H1 (cell line): ENCODE data around the gene PIP5K1B. TPM values are rescaled to one million over a fixed set of nuclear protein-coding genes. Genes with fewer than 3 reads are reported as not detected.

ENCODE experiments used
- CTCF ChIA-PET: fragments of 300-600 bp; sonication (Branson Sonifier 250); formaldehyde crosslinking; loops from one replicate; lab custom pipeline; 2021; ENCODE audit not compliant: partially characterized antibody; lab: Charles Lee
- POLR2A ChIA-PET: fragments of 300-600 bp; sonication (Branson Sonifier 250); formaldehyde crosslinking; loops from one replicate; lab custom pipeline; 2021; ENCODE audit warnings: inconsistent platforms; ENCODE audit not compliant: partially characterized antibody; lab: Charles Lee
- DNase-seq, 2 experiments: peaks; one replicate each; pipeline versions ENCODE4 v3.0.0 to v3.0.0-alpha.2; 2010 to 2022; ENCODE audit warnings: low spot score in 2 of 2, low read depth in 1 of 2, mixed read lengths in 1 of 2
- FAIRE-seq: peaks from 2 replicates; lab custom pipeline; 2011; peaks lifted over from hg19 to GRCh38; lab: Jason Lieb, UNC
- H2AFZ ChIP-seq: 2 replicates; pipeline ENCODE4 v1.8.1; 2012; ENCODE audit warnings: low read length, inconsistent platforms
- H2AK5ac ChIP-seq: 2 replicates; pipeline ENCODE4 v1.6.1; 2013; ENCODE audit warnings: low read depth, low read length
- H2BK120ac ChIP-seq: replicated peaks from 2 replicates; pipeline ENCODE3; 2013; ENCODE audit warnings: low read depth, low read length, inconsistent platforms
- H2BK12ac ChIP-seq: 2 replicates; pipeline ENCODE4 v1.6.1; 2013; ENCODE audit warnings: low read depth, low read length
- H2BK15ac ChIP-seq: 2 replicates; pipeline ENCODE4 v1.6.1; 2013; ENCODE audit warnings: low read length
- H2BK20ac ChIP-seq: 2 replicates; pipeline ENCODE4 v1.6.1; 2013; ENCODE audit warnings: low read length
- H2BK5ac ChIP-seq: 2 replicates; pipeline ENCODE4 v1.6.1; 2013; ENCODE audit warnings: low read depth, low read length
- H3K14ac ChIP-seq: 2 replicates; pipeline ENCODE4 v1.6.1; 2013; ENCODE audit warnings: inconsistent platforms; ENCODE audit not compliant: insufficient read length
- H3K18ac ChIP-seq: 2 replicates; pipeline ENCODE4 v1.6.1; 2013; ENCODE audit warnings: low read length; ENCODE audit errors: extremely low read depth
- H3K23ac ChIP-seq: 2 replicates; pipeline ENCODE4 v1.6.1; 2013; ENCODE audit warnings: inconsistent platforms; ENCODE audit not compliant: insufficient read length
- H3K23me2 ChIP-seq: 2 replicates; pipeline ENCODE4 v1.6.1; 2013; ENCODE audit warnings: low read depth, low read length
- H3K27ac ChIP-seq: 2 replicates; pipeline ENCODE4 v1.6.1; 2011; ENCODE audit warnings: low read depth, low read length, inconsistent platforms
- H3K27me3 ChIP-seq, 4 experiments: replicated peaks in 1 of 4; 1 replicate in 1 of 4; 2 replicates in 3 of 4; pipeline versions ENCODE4 v1.6.1 to v1.8.1; 2011 to 2013; ENCODE audit warnings: low read length in 3 of 4, mild to moderate bottlenecking in 3 of 4, inconsistent platforms in 2 of 4, mixed read lengths in 2 of 4, moderate library complexity in 1 of 4; ENCODE audit not compliant: control insufficient read depth in 3 of 4, insufficient read depth in 3 of 4; ENCODE audit errors: extremely low read depth in 1 of 4
- H3K36me3 ChIP-seq, 4 experiments: 2 replicates each; pipeline versions ENCODE4 v1.6.1 to v1.8.1; 2011 to 2013; ENCODE audit warnings: mild to moderate bottlenecking in 4 of 4, low read length in 3 of 4, moderate library complexity in 2 of 4, control low read depth in 1 of 4, inconsistent platforms in 1 of 4; ENCODE audit not compliant: insufficient read depth in 4 of 4, control insufficient read depth in 2 of 4
- H3K4ac ChIP-seq: replicated peaks from 2 replicates; pipeline ENCODE3; 2013; ENCODE audit warnings: low read length, low read depth, mixed read lengths, inconsistent platforms; ENCODE audit not compliant: insufficient read length
- H3K4me1 ChIP-seq, 4 experiments: replicated peaks in 1 of 4; 1 replicate in 1 of 4; 2 replicates in 3 of 4; pipeline versions ENCODE4 v1.6.1 to v1.8.1; 2011 to 2013; ENCODE audit warnings: low read length in 3 of 4, inconsistent platforms in 2 of 4, mixed read lengths in 1 of 4; ENCODE audit not compliant: insufficient read depth in 4 of 4, control insufficient read depth in 3 of 4
- H3K4me2 ChIP-seq, 2 experiments: 2 replicates each; pipeline versions ENCODE4 v1.6.1 to v1.8.1; 2011 to 2013; ENCODE audit warnings: low read depth in 2 of 2, low read length in 2 of 2, control low read depth in 1 of 2, inconsistent platforms in 1 of 2, mild to moderate bottlenecking in 1 of 2; ENCODE audit not compliant: insufficient read depth in 1 of 2
- H3K4me3 ChIP-seq, 4 experiments: fragments of 200-600, 300-600 bp in 1 of 4; sonication (generic), shearing (Covaris generic), sonication (Bioruptor Twin) in 1 of 4; 2 replicates each; pipeline versions ENCODE4 v1.5.1 to v1.8.1; 2011 to 2016; ENCODE audit warnings: low read length in 4 of 4, low read depth in 3 of 4, control low read depth in 2 of 4, inconsistent platforms in 2 of 4, mild to moderate bottlenecking in 2 of 4, mixed read lengths in 1 of 4, moderate library complexity in 1 of 4; ENCODE audit not compliant: insufficient read depth in 2 of 4; ENCODE audit errors: extremely low read depth in 1 of 4
- H3K56ac ChIP-seq: replicated peaks from 2 replicates; pipeline ENCODE3; 2013; ENCODE audit warnings: low read depth, mild to moderate bottlenecking, mixed read lengths, low read length, inconsistent platforms; ENCODE audit not compliant: insufficient read length
- H3K79me1 ChIP-seq: 2 replicates; pipeline ENCODE4 v1.6.1; 2013; ENCODE audit warnings: low read depth, low read length, control low read depth
- H3K79me2 ChIP-seq, 2 experiments: 2 replicates each; pipeline versions ENCODE4 v1.6.1 to v1.8.1; 2012 to 2013; ENCODE audit warnings: low read length in 2 of 2, mild to moderate bottlenecking in 2 of 2, inconsistent platforms in 1 of 2; ENCODE audit not compliant: insufficient read depth in 2 of 2, control insufficient read depth in 1 of 2
- H3K9ac ChIP-seq, 4 experiments: replicated peaks in 1 of 4; 1 replicate in 1 of 4; 2 replicates in 3 of 4; pipeline versions ENCODE4 v1.6.1 to v1.8.1; 2011 to 2013; ENCODE audit warnings: low read depth in 3 of 4, low read length in 3 of 4, control low read depth in 2 of 4, mild to moderate bottlenecking in 2 of 4, moderate library complexity in 2 of 4, inconsistent platforms in 1 of 4; ENCODE audit errors: extremely low read depth in 1 of 4
- H3K9me3 ChIP-seq, 2 experiments: 2 replicates each; pipeline versions ENCODE4 v1.6.1 to v1.8.1; 2012 to 2013; ENCODE audit warnings: mild to moderate bottlenecking in 2 of 2, moderate library complexity in 2 of 2, control low read depth in 1 of 2, inconsistent platforms in 1 of 2, low read depth in 1 of 2, low read length in 1 of 2, mixed read lengths in 1 of 2; ENCODE audit not compliant: insufficient read depth in 2 of 2
- H4K20me1 ChIP-seq, 2 experiments: replicated peaks in 1 of 2; 2 replicates each; pipeline versions ENCODE3 to v1.8.1; 2011 to 2013; ENCODE audit warnings: inconsistent platforms in 2 of 2, low read length in 2 of 2, mild to moderate bottlenecking in 1 of 2; ENCODE audit not compliant: insufficient read depth in 2 of 2, control insufficient read depth in 1 of 2
- H4K5ac ChIP-seq: 2 replicates; pipeline ENCODE4 v1.6.1; 2013; ENCODE audit warnings: low read length, low read depth, mixed read lengths, inconsistent platforms; ENCODE audit not compliant: insufficient read length
- H4K8ac ChIP-seq: 2 replicates; pipeline ENCODE4 v1.8.0; 2013; ENCODE audit warnings: mild to moderate bottlenecking, moderate library complexity, low read length, inconsistent platforms; ENCODE audit not compliant: insufficient read depth; ENCODE audit errors: extremely low read depth
- H4K91ac ChIP-seq: replicated peaks from 2 replicates; pipeline ENCODE3; 2013; ENCODE audit warnings: low read length, mixed read lengths, inconsistent platforms; ENCODE audit not compliant: insufficient read length
- ASH2L ChIP-seq: fragments of 200-600, 300-600 bp; sonication (generic); IDR thresholded peaks from one replicate; pipeline ENCODE4 v1.7.1; 2017; ENCODE audit warnings: low read length
- EGR1 ChIP-seq: IDR thresholded peaks from 2 replicates; pipeline ENCODE4 v1.6.1; 2011; ENCODE audit warnings: low read depth, low read length, borderline replicate concordance
- EZH2 ChIP-seq: fragments of 200-600 bp; sonication (generic); IDR thresholded peaks from 2 replicates; pipeline ENCODE4 v1.7.1; 2012; ENCODE audit warnings: low read depth, mild to moderate bottlenecking, moderate library complexity, low read length, inconsistent platforms; ENCODE audit not compliant: severe bottlenecking
- POLR2A ChIP-seq, 2 experiments: IDR thresholded peaks; 1 replicate in 1 of 2; 2 replicates in 1 of 2; pipeline ENCODE4 v1.6.1; 2011; ENCODE audit warnings: low read depth in 2 of 2, low read length in 2 of 2, mild to moderate bottlenecking in 2 of 2; ENCODE audit errors: control extremely low read depth in 1 of 2
- RAD21 ChIP-seq, 2 experiments: IDR thresholded peaks in 1 of 2; conservative IDR thresholded peaks in 1 of 2; 2 replicates each; pipeline ENCODE4 v1.6.1; 2011; ENCODE audit warnings: low read depth in 2 of 2, low read length in 2 of 2, improper control_type of control experiment in 1 of 2, inconsistent platforms in 1 of 2, mild to moderate bottlenecking in 1 of 2, moderate library complexity in 1 of 2
- SP1 ChIP-seq: IDR thresholded peaks from 2 replicates; pipeline ENCODE4 v1.6.1; 2011; ENCODE audit warnings: low read depth, low read length
- SP2 ChIP-seq: IDR thresholded peaks from 2 replicates; pipeline ENCODE4 v1.6.1; 2012; ENCODE audit warnings: mild to moderate bottlenecking, low read length, inconsistent platforms
- TEAD4 ChIP-seq: IDR thresholded peaks from 2 replicates; pipeline ENCODE4 v1.6.1; 2012; ENCODE audit warnings: low read depth, low read length, inconsistent platforms, mixed read lengths
- WGBS, 2 experiments: shearing (Covaris generic) in 1 of 2; methylation state at CpG; one replicate each; pipeline versions ENCODE4 v1.1.6 to v1.1.7; 2013 to 2015; ENCODE audit warnings: low lambda C conversion rate in 2 of 2, mixed read lengths in 2 of 2, inconsistent platforms in 1 of 2, low coverage in 1 of 2, missing lambda C conversion rate in 1 of 2; ENCODE audit not compliant: insufficient replicate concordance in 2 of 2, insufficient coverage in 1 of 2, insufficient read length in 1 of 2; ENCODE audit errors: extremely low coverage in 1 of 2, missing lambda C conversion rate in 1 of 2; 5-methylcytosine and 5-hydroxymethylcytosine counted together
- polyA plus RNA-seq, 7 experiments: library from polyadenylated mRNA; depleted of rRNA in 3 of 7; stranded (reverse) in 5 of 7; unstranded in 2 of 7; fragments of >200 nt in 5 of 7; fragments of 200-250 nt in 2 of 7; gene quantifications; 1 replicate in 5 of 7; 2 replicates in 1 of 7; 4 replicates in 1 of 7; pipeline versions ENCODE4 v1.2.1 to v1.2.3, GENCODE V29; 2011 to 2013; ENCODE audit warnings: missing spikeins in 2 of 7, mixed read lengths in 2 of 7
- total RNA-seq: library from RNA; stranded (reverse); fragmentation: NEBNext Ultra II Directional; extraction: Animal tissue kit (Norgen Biotek cat#: 25700); gene quantifications from 2 replicates; pipeline ENCODE4 v1.2.1, GENCODE V29; 2021
- TF ChIP-seq, protein P1 (sequence below): IDR thresholded peaks from 2 replicates; pipeline ENCODE4 v1.6.1; 2011; ENCODE audit warnings: low read depth, mild to moderate bottlenecking, low read length; ENCODE audit not compliant: insufficient read depth

Gene PIP5K1B
- total and polyA plus RNA-seq, 2 of the 8 experiments (the other 6 are each of a cell fraction or from before 2014, with no cell fraction given), result 4.7 to 7.7 TPM

DNA sequence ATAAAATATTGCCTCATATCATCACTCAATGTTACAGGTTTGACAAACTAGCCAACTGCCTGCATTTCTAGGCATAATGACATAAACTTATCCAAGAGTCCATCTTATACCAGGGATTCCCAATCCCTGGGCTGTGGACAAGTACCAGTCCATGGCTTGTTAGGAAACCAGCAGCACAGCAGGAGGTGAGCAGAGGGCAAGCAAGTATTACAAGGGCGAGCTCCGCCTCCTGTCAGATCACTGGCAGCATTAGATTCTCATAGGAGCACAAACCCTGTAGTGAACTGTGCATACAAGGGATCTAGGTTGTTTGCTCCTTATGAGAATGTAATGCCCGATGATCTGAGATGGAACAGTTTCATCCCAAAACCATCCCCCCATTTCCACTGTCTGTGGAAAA, 164.0 kb downstream of the PIP5K1B start:
- no peak for FAIRE-seq
- WGBS, 2 experiments, result 78% methylated on average over 3 of the region's 3 CpGs; no CpG with 5 or more reads in 1 of the 2 experiments
- TF ChIP-seq EZH2, result no peak
- no peak for TF ChIP-seq ASH2L
- TF ChIP-seq TEAD4, result no peak
- no peak for TF ChIP-seq SP1
- TF ChIP-seq RAD21 (IDR thresholded peaks at IDR 0.05 in 1 of 2, conservative IDR thresholded peaks at IDR 0.05 in 1 of 2; ENCODE audit: low read depth in 2 of 2, low read length in 2 of 2), result no peak
- TF ChIP-seq, protein P1, sequence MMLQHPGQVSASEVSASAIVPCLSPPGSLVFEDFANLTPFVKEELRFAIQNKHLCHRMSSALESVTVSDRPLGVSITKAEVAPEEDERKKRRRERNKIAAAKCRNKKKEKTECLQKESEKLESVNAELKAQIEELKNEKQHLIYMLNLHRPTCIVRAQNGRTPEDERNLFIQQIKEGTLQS, result no peak
- no peak for TF ChIP-seq SP2
- TF ChIP-seq POLR2A (IDR thresholded peaks at IDR 0.05; ENCODE audit: control extremely low read depth in 1 of 2, low read depth in 2 of 2, low read length in 2 of 2), result no peak
- no peak for TF ChIP-seq EGR1

More for the DNA sequence above, 164.0 kb downstream of the PIP5K1B start:
- Histone ChIP-seq H3K56ac (no peak overlapping the region), H2BK15ac (no peak overlapping the region), H3K79me1 (no peaks in the 10 kb centered on the region), H3K36me3 (no peaks in the 10 kb centered on the region), H2AK5ac (no peak overlapping the region), H3K18ac (peak overlapping the region; percentile 25; the same call in 1 of the 2 replicates), H4K5ac (no peak overlapping the region), H3K27me3 (no peaks in the 10 kb centered on the region; a peak in 1 of 7 replicates), H2BK12ac (peak overlapping the region; percentile 51; the same call in 1 of the 2 replicates), H3K27ac (no peak overlapping the region), H3K4me1 (peaks cover 2 to 35% (median 23%) of the 10 kb centered on the region in 4 experiments; a peak in 6 of 7 replicates), H3K4ac (no peak overlapping the region), H3K4me2 (peak overlapping the region in 1 of 2 experiments; percentile 55; a peak in 2 of 4 replicates), H2AFZ (no peak overlapping the region), H4K20me1 (no peaks in the 10 kb centered on the region), H3K79me2 (no peaks in the 10 kb centered on the region), H3K9ac (no peak overlapping the region), H3K14ac (no peak overlapping the region), H4K91ac (peak overlapping the region; percentile 75), H3K4me3 (no peak overlapping the region), H3K9me3 (no peaks in the 10 kb centered on the region), H3K23me2 (no peaks in the 10 kb centered on the region), H2BK5ac (peak overlapping the region; percentile 41; the same call in 1 of the 2 replicates), H2BK20ac (peak overlapping the region; percentile 17; the same call in 1 of the 2 replicates), H4K8ac (no peak overlapping the region), H3K23ac (no peak overlapping the region), H2BK120ac (peak overlapping the region; percentile 57)
- CTCF ChIA-PET, result interaction anchor here (1.0 to 1.4 kb wide), 2 partner anchors 81 to 130 kb away, joined by 4 read pairs; no protein-coding TSS in a partner anchor
- POLR2A ChIA-PET, result no interaction called here
- no peak for DNase-seq
